SJCRH30 (cell line): ENCODE data around the gene CENPB. TPM values are rescaled to one million over a fixed set of nuclear protein-coding genes. Genes with fewer than 3 reads are reported as not detected.

Experiments
- DNase-seq, 2 experiments: peaks; one replicate each; pipeline ENCODE4 v3.0.0-alpha.2; 2015 to 2020
- H3K27ac ChIP-seq: fragments of 250-450 bp; sonication (Bioruptor Pico); 2 replicates; pipeline ENCODE4 v1.5.1; 2020; ENCODE audit warnings: mild to moderate bottlenecking, moderate library complexity
- H3K27me3 ChIP-seq: fragments of 250-450 bp; sonication (Bioruptor Pico); 2 replicates; pipeline ENCODE4 v1.5.1; 2020; ENCODE audit warnings: mild to moderate bottlenecking, moderate library complexity
- H3K36me3 ChIP-seq: fragments of 250-450 bp; sonication (Bioruptor Pico); 2 replicates; pipeline ENCODE4 v1.5.1; 2020; ENCODE audit warnings: mild to moderate bottlenecking, moderate library complexity
- H3K4me1 ChIP-seq: fragments of 250-450 bp; sonication (Bioruptor Pico); 2 replicates; pipeline ENCODE4 v1.5.1; 2020; ENCODE audit warnings: mild to moderate bottlenecking, moderate library complexity
- H3K4me3 ChIP-seq: fragments of 250-450 bp; sonication (Bioruptor Pico); 2 replicates; pipeline ENCODE4 v1.5.1; 2020; ENCODE audit warnings: mild to moderate bottlenecking, moderate library complexity
- H3K9me3 ChIP-seq: fragments of 250-450 bp; sonication (Bioruptor Pico); replicated peaks from 2 replicates; pipeline ENCODE4 v1.5.1; 2020; ENCODE audit warnings: mild to moderate bottlenecking, moderate library complexity
- total RNA-seq: library from RNA; depleted of rRNA; stranded (reverse); fragments of >200 nt; shearing (Covaris generic); gene quantifications from 2 replicates; pipeline ENCODE4 v1.2.3, GENCODE V29; 2014

CENPB gene
- total RNA-seq, 1 experiment from 2014 or later = 36.7 TPM

DNA sequence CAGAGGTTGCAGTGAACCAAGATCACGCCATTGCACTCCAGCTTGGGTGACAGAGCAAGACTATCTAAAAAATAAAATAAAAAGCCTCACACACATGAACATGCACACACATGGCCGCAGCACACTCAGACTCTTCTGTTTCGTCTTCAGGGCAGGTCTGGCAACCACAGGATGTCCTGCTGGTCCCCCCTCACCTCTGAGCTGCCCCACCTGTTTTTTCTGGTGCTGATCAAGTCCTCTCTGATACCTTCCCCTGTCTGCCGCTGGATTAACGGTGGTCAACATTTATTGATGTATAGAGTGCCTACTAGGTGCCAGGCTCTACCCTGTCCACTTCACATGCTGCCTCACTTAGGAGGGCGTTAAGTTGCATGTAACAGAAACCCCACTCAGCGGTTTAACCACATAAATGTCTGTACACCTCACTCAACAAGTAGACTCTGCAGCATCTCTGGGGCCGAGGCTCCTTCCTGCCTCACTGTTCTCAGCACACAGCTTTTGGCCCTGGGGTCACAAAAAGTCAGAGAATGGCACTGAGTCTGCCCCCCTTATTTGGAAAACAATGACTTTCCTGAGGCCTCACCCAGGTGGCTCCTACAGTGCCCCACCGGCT, 29.3 kb upstream of the CENPB start:
- no peak overlapping the region for H3K27ac ChIP-seq
- peaks cover 16% of the 10 kb centered on the region for H3K4me1 ChIP-seq
- H3K4me3 ChIP-seq = no peak overlapping the region
- H3K9me3 ChIP-seq = no peaks in the 10 kb centered on the region
- H3K27me3 ChIP-seq = no peaks in the 10 kb centered on the region
- DNase-seq = no peak
- no peaks in the 10 kb centered on the region for H3K36me3 ChIP-seq

DNA sequence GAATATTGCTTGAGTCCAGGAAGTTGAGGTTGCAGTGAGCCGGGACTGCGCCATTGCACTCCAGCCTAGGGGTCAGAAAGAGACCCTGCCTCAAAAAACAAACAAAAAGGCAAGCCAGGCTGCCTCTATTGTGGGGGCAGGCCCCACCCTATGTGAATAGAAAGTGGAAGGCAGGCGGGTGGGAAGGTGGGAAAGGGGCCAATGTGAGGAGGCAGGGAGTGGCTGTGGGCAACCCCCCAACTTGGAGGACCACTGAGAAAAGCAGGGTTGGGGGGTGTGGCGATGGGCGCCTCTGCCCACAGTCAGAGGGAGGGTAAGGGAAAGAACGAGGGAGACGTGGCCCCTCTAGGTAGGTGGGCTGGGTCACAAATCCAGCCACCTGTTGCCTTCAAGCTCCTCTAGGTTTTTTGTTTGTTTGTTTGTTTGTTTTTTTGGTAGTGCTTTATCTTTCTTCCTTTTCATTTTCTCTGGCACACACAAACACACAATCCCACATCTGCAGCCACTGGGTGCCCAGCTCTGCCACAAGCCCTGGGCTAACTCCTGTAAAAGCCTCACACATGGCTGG, 28.5 kb upstream of the CENPB start:
- no peak overlapping the region for H3K4me3 ChIP-seq
- no peaks in the 10 kb centered on the region for H3K27me3 ChIP-seq
- H3K36me3 ChIP-seq = no peaks in the 10 kb centered on the region
- H3K9me3 ChIP-seq = no peaks in the 10 kb centered on the region
- H3K27ac ChIP-seq = no peak overlapping the region
- no peak for DNase-seq
- H3K4me1 ChIP-seq = peaks cover 16% of the 10 kb centered on the region

DNA sequence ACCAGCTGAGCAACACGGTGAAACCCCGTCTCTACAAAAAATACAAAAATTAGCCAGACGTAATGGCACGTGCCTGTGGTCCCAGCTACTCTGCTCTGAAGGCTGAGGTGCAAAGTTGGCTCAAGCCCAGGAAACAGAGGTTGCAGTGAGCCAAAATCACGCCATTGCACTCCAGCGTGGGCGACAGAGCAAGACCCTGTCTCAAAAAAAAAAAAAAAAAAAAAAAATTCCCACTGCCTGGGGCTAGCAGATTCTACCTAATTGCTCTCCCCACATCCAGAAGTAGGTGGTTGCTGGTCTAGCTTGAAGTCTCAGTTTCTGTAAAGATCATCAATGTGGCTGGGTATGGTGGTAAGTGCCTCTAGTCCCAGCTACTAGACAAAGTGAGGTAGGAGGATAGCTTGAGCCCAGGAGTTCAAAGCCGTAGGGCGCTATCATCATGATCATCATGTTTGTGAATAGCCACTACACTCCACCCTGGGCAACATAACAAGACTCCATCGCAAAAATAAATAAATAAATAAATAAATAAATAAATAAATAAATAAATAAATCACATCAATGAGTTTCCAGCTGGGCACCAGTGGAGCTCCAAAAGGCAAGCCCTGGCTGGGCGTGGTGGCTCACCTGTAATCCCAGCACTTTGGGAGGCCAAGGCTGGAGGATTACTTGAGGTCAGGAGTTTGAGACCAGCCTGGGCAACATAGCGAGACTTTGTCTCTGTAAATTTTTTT, 27.5 kb upstream of the CENPB start:
- Histone ChIP-seq H3K27ac (no peak overlapping the region), H3K4me3 (no peak overlapping the region), H3K9me3 (no peaks in the 10 kb centered on the region), H3K36me3 (no peaks in the 10 kb centered on the region), H3K4me1 (peaks cover 16% of the 10 kb centered on the region), H3K27me3 (no peaks in the 10 kb centered on the region)
- no peak for DNase-seq

DNA sequence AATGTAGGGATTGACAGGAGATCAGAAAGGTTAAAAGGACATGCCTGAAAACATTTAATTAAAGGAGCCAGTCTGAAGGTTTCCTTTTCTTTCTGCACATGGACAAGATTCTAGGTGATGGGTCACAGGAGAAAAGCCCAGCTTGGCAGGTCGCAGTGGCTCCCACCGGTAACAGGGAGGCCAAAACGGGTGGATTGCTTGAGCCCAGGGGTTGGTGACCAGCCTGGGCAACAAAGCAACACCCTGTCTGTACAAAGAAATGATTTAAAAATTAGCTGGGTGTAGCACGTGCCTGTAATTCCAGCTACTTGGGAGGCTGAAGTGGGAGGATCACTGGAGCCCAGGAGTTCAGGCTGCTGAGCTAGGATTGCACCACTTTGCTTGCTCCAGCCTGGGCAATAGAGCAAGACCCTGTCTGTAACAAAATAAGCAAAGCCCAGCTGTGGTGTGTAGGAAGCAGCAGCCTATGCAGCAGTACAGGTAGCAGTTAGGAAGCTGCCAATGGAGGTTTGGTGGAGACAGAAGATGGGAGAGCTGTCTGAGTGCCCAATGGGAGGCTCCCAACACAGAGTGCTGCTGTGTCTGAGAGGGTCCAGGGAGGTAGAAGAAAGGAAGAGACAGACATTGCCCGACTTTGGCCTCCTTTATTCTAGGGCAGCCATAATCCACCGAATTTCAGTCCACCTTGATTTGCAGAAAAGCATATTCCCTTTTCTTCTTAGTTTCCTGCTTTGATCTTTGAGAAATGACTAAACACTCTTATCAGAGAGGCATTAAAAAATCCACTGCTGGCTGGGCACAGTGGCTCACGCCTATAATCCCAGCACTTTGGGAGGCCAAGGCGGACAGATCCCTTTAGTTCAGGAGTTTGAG, 26.7 kb upstream of the CENPB start:
- Histone ChIP-seq H3K27me3 (no peaks in the 10 kb centered on the region), H3K27ac (no peak overlapping the region), H3K4me1 (peaks cover 15% of the 10 kb centered on the region)

DNA sequence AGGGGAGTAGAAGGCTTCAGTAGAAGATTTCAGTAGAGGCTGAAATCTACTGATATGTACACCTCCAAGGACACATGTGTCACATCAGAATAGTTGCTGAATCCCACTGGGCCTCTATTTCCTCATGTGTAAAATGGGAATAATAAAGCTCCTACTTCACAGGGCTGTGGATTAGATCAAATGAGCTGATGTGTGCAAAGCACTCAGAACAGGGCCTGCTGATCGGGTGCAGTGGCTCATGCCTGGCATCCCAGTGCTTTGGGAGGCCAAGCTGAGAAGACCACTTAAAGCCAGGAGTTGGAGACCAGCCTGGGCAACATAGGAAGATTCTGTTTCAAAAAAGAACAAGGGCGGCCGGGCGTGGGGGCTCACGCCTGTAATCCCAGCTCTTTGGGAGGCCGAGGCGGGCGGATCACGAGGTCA, 25.7 kb upstream of the CENPB start:
- Histone ChIP-seq H3K9me3 (no peaks in the 10 kb centered on the region), H3K36me3 (no peaks in the 10 kb centered on the region), H3K4me1 (peaks cover 22% of the 10 kb centered on the region), H3K27me3 (no peaks in the 10 kb centered on the region), H3K4me3 (no peak overlapping the region), H3K27ac (peak overlapping the region; percentile 76)
- no peak for DNase-seq

More for the DNA sequence above, 26.7 kb upstream of the CENPB start:
- no peaks in the 10 kb centered on the region for H3K36me3 ChIP-seq
- DNase-seq = no peak
- H3K9me3 ChIP-seq = no peaks in the 10 kb centered on the region
- H3K4me3 ChIP-seq = no peak overlapping the region

DNA sequence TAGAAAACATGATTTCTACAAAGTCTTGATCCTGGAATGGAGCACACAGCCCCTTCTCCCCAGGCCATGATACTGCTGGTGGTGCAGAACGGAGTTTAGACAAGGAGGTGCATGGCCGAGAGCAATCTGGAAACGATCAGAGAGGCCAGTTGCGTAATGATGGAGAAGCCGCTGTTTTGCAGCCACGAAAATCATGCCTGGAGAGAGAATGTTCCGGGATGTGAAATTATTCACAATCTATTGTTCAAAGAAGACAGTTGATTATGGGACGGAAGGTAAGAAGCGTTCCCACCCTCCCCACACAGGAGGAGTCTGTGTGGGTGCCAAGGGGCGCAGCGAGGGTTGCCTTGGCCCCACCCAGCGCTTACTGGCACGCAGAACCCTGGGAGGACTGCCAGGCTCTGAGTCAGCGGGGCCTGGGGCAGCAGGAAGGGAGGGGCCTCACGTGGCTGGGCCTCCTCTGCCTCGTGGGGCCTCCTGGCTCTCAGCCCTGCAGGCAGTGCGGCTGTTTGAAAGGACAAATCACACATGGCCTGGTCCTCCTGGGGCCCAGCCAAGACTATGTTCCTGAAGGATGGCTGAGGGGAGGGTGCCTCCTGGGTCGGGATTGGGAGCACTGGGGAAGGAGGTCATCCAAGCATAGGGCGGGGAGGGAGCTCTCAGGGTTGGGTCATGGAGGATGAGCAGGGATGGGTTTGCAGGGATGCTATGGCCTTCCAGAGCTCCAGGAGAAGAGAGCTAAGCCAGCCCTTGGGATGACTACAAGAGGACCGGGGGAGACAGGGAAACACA, 25.1 kb upstream of the CENPB start:
- DNase-seq = peak; percentile 97
- Histone ChIP-seq H3K27me3 (no peaks in the 10 kb centered on the region), H3K36me3 (no peaks in the 10 kb centered on the region), H3K4me3 (peak overlapping the region; percentile 57), H3K27ac (peak overlapping the region; percentile 76), H3K4me1 (peaks cover 27% of the 10 kb centered on the region), H3K9me3 (no peaks in the 10 kb centered on the region)

DNA sequence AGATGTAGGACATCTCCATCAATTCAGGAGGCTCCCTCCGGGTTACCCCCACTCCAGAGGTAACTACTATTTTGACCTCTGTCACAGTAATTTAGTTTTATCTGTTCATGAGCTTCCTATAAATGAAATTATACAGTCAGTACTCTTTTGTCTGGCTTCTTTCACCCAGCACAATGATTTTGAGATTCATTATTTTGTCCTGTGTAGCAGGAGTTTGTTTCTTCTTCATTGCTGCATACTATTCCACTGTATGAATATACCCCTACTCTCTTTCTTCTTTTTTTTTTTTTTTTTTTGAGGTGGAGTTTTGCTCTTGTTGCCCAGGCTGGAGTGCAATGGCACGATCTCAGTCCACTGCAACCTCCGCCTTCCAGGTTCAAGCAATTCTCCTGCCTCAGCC, 22.0 kb upstream of the CENPB start:
- H3K4me1 ChIP-seq = peaks cover 35% of the 10 kb centered on the region
- H3K36me3 ChIP-seq = peaks cover 26% of the 10 kb centered on the region
- H3K9me3 ChIP-seq = no peaks in the 10 kb centered on the region
- H3K27ac ChIP-seq = peak overlapping the region; percentile 99
- no peak for DNase-seq
- H3K27me3 ChIP-seq = no peaks in the 10 kb centered on the region
- no peak overlapping the region; the same call in 1 of the 2 replicates for H3K4me3 ChIP-seq

DNA sequence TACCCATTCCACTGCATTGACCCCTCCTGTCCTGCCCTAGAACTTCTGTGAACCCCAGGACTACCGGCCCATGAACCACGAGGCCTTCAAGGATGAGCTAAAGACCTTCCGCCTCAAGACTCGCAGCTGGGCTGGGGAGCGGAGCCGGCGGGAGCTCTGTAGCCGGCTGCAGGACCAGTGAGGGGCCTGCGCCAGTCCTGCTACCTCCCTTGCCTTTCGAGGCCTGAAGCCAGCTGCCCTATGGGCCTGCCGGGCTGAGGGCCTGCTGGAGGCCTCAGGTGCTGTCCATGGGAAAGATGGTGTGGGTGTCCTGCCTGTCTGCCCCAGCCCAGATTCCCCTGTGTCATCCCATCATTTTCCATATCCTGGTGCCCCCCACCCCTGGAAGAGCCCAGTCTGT, 18.2 kb upstream of the CENPB start:
- peaks cover 32% of the 10 kb centered on the region for H3K4me1 ChIP-seq
- H3K9me3 ChIP-seq = no peaks in the 10 kb centered on the region
- H3K4me3 ChIP-seq = no peak overlapping the region
- H3K27me3 ChIP-seq = no peaks in the 10 kb centered on the region
- H3K36me3 ChIP-seq = peaks cover 60% of the 10 kb centered on the region
- H3K27ac ChIP-seq = no peak overlapping the region
- DNase-seq = no peak

DNA sequence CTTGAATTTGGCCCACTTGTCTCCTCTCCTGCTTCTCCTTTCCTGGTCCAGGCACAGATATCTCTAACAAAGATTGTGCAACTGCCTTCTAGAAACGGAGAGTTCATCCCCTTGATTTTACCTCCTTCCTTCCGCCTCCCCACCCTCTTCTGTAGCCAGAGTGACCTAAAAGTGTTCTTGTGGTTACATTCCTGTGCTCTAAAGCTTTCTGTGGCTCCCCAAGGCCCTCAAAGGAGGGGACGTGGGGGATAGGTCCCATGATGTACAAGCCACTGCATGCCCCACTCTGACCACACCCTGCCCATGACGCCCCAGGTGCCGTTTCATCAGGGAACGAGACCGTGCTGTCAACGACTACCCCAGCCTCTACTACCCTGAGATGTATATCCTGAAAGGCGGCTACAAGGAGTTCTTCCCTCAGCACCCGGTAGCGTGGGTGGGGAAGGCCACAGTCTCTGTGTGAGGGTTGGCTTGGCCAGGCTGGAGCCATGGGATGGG, 17.8 kb upstream of the CENPB start:
- no peaks in the 10 kb centered on the region for H3K27me3 ChIP-seq
- no peak for DNase-seq
- peaks cover 37% of the 10 kb centered on the region for H3K4me1 ChIP-seq
- H3K27ac ChIP-seq = no peak overlapping the region
- H3K9me3 ChIP-seq = no peaks in the 10 kb centered on the region
- H3K36me3 ChIP-seq = peaks cover 60% of the 10 kb centered on the region
- H3K4me3 ChIP-seq = no peak overlapping the region

DNA sequence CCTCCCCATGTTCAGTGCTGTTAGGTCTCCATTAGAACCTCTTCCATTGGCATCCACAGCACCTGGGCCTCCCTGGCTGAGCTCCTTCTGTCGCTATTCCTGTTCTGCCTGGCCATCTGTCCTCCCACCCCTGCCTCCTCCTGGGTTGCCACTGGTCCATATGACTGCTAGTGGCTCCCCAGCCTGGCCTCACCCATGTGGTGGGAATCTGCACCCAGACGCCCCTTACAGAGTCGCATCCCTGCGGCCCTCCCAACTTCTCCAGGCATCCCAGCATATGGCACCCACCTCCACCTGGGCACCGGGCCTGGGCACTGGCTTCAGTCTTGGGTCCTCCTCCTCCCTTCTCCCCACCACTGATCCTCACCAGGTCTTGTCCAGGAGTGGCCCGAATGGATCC, 17.3 kb upstream of the CENPB start:
- Histone ChIP-seq H3K9me3 (no peaks in the 10 kb centered on the region), H3K36me3 (peaks cover 60% of the 10 kb centered on the region), H3K4me3 (no peak overlapping the region), H3K27me3 (no peaks in the 10 kb centered on the region), H3K27ac (no peak overlapping the region), H3K4me1 (peaks cover 41% of the 10 kb centered on the region)
- no peak for DNase-seq

DNA sequence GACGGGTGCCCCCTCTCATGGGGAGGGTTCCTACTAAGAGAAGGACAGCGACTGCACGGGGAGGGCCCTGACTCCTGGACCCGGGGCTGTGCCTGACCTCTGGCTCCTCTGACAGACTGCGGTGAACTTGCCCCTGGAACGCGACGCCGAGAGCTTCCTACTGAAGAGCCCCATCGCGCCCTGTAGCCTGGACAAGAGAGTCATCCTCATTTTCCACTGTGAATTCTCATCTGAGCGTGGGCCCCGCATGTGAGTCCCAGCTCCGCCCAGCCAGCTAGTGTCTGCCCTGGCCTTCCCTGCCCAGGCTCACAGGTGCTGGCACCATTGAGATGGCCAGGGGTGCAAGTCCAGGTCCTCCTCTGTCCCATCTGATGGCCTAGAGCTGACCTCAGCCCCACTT, 16.7 kb upstream of the CENPB start:
- H3K36me3 ChIP-seq = peaks cover 60% of the 10 kb centered on the region
- no peak overlapping the region for H3K27ac ChIP-seq
- no peaks in the 10 kb centered on the region for H3K9me3 ChIP-seq
- no peaks in the 10 kb centered on the region for H3K27me3 ChIP-seq
- no peak for DNase-seq
- H3K4me3 ChIP-seq = no peak overlapping the region
- peaks cover 45% of the 10 kb centered on the region for H3K4me1 ChIP-seq

DNA sequence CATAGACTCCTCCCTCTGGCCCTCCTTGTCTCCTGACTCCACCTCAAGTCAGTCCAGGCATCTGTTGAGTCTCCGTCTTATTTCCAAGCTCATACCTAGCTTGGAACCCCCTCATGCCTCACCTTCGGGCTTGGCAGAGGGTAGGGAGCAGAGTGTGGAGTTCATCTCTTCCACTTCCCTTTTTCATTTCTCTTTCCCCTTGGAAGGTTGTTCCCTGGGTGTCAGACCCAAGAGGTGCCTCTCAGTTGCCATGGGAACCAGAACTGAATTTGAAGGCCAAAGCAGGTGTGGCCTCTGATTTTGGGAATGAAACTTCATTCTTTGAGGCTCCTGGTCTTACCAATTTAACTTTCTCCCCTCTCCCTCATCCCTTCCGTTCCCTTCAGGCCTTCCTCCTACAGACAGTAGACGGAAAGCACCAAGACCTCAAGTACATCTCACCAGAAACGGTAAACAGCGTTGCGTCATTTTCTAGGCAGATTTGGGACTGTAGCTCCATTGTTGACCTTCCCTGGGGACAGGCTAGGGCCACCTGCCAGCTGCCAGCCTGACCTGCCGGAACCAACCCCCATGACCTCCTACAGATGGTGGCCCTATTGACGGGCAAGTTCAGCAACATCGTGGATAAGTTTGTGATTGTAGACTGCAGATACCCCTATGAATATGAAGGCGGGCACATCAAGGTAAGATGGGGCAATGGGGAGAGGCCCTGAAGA, 16.1 kb upstream of the CENPB start:
- Histone ChIP-seq H3K27ac (no peak overlapping the region), H3K27me3 (no peaks in the 10 kb centered on the region), H3K4me3 (no peak overlapping the region), H3K9me3 (no peaks in the 10 kb centered on the region), H3K36me3 (peaks cover 60% of the 10 kb centered on the region), H3K4me1 (peaks cover 42% of the 10 kb centered on the region)
- DNase-seq = no peak

DNA sequence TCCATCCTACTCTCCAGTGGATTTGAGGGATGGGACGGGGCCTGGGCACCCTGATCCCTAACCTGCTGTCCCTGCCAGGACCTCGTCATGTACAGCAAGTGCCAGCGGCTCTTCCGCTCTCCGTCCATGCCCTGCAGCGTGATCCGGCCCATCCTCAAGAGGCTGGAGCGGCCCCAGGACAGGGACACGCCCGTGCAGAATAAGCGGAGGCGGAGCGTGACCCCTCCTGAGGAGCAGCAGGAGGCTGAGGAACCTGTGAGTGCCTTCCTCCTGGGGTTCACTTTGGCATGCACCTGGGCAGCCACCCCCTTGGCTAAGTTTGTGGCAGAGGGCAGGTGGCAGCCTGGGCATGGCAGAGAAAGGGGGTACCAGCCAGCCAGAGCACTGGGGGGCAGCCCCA, 15.3 kb upstream of the CENPB start:
- no peak for DNase-seq
- Histone ChIP-seq H3K27ac (no peak overlapping the region), H3K36me3 (peaks cover 60% of the 10 kb centered on the region), H3K4me1 (peaks cover 35% of the 10 kb centered on the region), H3K9me3 (no peaks in the 10 kb centered on the region), H3K4me3 (no peak overlapping the region), H3K27me3 (no peaks in the 10 kb centered on the region)
